Inferior parietal cortex (tissue), 1 donor: Measurements from ENCODE around the gene SPOCK1.

Experiments used
- DNase-seq: peaks from one replicate; pipeline ENCODE4 v3.0.0-alpha.2; 2016; ENCODE audit errors: extremely low spot score

SPOCK1 gene

GRCh38 chr5:137228816-137229215 is 270.3 kb downstream of the SPOCK1 start:
- no peak for DNase-seq

DNA sequence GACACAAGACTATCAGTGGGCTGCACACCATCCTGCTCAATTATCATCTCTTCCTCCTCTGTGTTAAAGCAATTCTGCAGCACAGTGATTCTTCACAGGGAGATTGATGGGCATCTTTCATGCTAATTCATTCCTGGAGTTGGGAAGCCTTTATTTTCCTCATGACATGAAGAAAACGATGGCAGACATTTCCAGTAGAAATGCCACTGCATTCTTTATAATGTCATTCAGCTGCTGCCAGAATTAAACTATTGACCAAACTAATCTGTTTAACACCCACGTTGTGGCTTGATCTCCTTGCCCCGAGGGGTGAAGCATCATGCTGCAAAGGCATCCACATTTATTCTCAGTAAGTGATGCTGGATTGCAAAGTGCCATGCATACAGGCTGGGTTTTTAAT is 273.0 kb downstream of the SPOCK1 start:
- DNase-seq, result no peak

DNA sequence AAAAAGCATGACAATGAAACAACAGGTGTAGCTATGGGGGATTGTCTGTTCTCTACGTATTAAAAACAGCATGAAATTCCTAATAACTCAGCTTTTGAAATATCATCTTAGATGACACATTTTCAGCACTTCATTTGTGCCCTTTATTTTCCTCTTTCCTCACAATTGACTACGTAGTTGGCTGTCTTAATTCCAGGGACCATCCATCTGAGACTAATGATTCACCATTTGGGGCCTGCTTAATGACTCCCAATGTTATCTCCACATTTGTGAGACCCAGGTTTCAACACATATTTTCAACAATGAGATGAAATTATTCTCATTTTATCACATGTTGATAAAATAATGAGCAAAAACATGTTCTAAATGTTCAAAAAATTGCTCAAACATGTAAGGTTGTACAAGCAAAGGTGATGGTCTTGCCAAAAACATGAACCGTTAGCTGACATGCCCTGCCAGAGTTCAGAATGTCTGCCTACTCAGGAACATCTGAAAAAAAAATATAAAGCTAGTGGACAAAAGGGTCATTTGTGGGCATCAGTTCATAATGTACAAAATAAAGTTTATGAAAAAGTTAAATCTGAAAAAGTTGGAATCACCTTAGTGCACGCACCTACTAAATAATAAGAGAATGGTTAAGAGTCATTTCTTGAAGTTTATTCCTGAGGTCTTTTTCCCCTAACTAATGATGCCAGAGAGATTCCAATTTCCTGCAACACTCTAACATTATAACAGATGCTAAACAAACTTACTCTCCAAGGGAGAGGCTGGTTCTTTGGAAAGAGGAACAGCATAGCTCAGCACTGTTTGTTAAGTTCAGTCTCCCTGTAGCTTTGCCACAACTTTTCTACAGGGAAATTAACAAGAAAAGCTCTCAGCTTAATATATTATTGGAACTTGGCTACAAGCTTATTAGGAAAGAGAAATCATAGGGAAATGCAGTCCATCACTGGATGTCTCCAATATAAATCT is 275.5 kb downstream of the SPOCK1 start:
- no peak for DNase-seq

DNA sequence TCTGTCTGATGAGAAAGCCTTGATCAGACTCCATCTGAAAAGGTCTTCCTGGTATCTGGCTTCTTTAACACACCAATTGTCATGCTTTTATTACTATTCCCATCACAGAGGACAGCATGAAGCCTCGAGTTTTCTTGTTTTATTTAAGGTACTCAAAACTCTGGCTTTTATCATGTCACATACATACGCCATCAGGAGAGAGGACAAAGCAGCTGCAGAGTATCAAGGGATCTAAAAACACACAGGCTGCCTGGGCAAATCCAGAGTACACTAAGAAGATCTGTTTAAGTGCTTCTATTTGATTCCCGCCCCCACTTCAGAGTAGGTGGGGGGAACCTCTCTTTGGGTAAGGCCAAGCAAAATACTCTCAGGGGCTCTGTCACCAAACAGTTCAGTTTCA is 277.2 kb downstream of the SPOCK1 start:
- DNase-seq, result no peak

GRCh38 chr5:137220523-137220927 is 278.6 kb downstream of the SPOCK1 start:
- no peak for DNase-seq

DNA sequence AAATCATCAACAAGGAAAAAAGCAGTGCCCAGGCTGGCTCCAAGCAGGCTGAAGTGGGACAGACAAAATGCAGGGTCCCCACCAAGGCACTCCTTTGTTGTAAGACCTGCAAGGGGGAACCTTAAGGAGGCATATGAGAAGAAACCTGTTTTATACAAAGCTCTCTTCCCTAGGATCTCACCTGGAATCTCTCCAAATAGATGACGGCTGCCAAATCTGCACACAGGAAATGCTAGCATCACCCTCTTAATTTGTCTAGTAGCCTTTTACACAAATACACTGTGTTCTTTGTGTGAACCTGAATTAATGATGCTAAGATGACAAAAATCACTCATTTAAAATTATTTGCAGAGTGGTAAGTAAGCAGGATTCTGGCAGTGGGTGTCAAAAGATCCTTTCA is 280.2 kb downstream of the SPOCK1 start:
- no peak for DNase-seq

DNA sequence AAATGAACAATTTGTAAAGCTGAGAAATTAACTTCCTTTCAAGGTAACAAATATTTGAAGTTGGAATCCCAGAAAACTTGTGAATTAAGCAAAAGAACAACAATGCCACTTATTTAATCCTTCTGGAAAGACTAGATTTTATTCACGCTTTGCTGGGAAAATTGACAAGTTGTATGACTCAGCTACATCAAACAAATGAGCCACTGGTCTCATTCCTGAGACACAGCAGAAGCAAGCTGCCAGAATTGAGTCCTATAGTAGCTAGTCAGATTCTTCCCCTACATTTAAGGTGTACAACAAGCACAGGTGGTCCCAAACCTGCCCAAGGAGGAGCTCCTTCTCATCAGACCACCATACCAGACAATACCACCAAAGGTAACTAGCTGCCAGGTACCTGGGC is 280.7 kb downstream of the SPOCK1 start:
- DNase-seq, result peak; percentile 75

DNA sequence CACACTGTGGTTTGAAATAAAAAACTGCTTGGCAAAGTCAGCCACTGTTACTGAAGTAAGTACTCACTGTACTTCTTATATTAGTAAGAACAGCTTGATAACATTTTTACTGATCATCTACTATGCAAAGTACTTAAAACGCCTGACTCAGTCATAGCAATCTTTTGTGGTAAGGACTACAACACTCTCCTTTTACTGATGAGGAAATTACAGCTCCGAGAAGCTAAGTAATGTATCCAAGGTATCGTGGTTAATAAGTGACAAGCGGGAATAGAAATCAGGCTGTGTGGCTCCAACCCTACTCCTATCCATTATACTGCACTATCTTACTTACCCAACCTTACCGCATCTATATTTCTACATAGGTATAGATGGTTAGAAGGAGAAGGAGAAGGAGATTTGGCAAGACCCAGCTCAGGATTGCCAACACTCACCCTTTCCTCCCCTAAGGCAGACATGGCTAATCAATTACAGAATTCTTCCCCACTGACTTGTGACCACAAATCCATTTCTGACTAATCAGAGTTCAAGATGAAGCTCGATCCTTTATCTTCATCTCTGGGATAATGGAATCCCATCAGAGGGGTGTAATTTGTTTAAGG is 281.4 kb downstream of the SPOCK1 start:
- DNase-seq, result no peak

DNA sequence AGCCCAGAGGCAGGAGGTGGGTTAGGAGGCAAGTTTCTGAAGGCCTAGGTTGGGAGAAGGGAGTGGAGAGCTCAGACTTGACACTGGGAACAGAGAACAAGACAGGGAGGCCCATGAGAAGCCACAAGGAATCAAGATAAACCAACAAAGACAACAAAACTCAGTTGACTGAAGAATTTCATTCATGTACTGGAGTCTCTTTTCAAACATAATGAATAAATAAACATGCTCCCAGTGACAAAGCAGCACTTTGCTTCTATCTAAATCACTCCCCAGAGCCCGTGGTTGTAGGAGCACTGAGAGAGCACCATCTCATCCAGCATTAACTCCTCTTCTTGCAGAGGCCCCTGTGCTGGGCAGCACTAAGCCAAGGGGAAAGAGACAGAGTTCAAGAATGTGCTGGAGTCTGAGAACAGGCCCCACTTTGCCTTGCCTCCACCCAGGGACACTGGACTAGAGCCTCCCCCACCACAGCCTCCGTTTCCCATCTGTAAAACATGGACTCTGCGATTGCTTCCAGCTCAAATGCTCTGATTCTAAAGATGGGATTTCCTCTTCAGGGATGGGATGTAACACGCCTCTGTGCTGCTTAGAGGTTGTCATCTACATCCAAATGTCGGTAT is 282.0 kb downstream of the SPOCK1 start:
- DNase-seq, result no peak

DNA sequence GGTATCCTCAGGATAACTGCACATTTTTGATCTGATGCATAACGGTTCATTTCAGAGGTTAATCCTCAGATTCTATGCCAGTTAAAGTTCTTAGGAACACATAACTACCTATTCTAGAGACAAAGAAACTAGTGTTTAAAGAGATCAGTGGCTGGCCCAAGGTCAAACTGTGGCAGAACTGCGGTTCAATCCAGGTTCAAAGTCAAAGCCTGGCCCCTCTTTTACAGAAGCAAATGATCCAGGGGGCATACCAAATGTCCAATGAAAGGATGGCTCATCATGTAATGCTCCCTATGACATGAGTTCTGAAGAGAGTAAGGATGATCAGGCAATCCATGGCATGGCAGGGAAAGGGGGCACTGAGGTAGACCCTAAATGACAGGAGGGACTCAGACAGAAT is 283.3 kb downstream of the SPOCK1 start:
- DNase-seq, result no peak

- no peak for DNase-seq
Observed at GRCh38 chr5:137215261-137215660, 283.9 kb downstream of the SPOCK1 start.

DNA sequence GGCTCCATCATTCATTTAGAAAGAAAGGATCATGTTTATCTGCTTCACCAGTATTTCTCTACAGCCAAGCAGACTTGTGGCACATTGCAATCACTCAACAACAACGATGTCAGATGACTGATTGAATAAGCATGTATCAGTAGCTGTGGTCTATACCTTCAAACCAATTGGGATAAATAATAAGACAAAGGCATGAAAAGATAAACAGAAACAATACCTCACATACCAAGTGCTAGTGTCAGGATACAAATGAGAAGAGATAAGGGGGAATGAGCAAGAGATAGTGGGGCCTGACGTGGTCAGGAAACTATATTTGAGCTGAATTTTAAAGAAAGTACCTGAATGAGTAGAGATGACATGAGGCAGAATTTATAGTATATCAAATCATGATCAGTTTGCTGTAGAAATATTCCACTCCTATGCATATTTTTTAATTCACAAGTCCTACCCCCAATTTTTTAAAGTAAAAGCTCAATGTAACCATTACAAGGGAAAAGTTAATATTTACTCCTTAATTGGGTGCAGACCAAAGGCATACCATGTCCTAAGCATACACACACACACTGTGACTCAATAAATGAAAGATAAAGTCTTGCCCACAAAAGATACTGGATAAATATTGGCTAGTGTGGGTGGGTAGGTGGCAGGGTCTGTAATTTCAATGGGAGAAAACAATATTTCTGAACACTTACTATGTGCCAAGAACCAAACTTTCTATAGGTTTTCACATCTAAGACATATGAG is 284.5 kb downstream of the SPOCK1 start:
- DNase-seq, result no peak

DNA sequence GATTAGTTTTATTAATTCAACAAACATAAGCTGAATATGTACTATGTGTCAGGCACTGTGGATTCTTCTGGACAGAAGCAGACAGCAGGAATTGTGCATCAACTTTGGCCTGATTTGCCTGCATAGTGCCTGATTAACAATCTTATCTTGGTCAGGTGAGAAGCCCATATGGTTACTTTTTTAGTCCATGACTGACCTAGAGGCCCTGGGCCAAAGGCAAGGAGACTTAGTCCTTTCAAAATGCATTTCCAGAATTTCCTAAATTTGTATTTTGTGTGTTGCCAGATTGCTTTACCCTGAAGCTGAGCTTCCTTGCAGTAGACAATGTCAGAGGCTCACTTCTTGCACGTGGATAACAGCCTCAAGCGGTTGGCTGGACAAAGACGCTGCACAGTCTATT is 286.7 kb downstream of the SPOCK1 start:
- no peak for DNase-seq

DNA sequence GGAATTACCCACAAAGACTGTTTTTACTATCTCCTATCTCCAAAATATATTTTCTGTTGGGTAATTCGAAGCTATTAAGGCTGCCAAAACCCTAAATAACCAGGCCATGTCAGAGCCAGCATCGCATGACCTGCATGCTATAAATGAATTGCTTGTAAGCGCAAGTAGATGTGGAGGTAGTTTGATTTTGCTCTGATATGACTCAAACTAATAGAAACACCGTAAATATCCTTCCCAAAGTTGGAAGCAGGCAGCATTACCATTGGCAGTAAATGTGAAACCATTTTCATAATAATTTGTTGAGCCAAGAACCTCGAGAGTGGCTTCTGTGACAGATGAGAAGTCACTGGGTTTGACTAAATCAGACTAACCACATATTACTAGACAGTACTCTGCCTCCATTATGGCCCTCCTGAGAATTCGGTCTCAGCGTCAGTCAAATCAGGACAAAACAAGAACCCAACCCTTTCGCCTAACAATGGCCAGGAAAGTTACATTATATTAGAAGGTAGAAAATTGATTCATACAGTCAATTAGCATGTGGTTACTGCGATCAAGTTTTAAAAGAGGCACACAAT is 289.8 kb downstream of the SPOCK1 start:
- no peak for DNase-seq

DNA sequence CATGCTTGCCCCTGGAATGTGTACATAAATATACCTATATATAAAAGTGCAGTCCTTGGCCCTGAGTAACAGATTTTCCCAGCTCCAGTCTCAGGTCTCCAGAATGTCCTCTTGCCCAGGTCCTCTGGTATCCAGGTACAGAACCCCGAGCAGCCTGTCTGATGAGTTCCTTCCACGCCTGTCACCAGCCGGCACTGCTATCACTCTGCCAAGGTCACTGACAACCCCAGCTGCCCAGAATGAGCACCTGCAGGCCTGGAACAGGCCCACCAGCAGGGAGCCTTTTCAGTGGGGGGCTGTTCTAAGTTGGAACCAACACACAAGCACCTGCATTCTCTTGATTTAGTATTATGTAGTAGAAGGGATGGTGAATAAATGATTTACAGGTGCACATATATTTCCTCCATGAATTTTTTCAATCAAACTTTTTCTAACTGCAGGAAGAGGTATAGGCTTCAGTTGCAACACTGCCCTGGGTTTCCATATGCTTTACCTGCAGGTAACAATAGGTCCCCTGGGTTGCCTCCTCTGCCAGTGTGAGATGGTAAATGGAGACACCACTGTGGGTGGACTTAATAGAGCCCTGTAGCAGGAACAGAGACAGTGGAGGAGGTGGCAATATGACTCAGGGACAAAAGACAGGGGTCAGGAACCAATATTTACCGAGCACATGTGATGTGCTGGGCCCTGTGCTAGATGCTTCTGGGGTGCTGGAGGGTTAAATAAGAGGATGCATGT is 291.9 kb downstream of the SPOCK1 start:
- no peak for DNase-seq

- DNase-seq, result no peak
Observed at GRCh38 chr5:137206030-137206715, 293.0 kb downstream of the SPOCK1 start.

DNA sequence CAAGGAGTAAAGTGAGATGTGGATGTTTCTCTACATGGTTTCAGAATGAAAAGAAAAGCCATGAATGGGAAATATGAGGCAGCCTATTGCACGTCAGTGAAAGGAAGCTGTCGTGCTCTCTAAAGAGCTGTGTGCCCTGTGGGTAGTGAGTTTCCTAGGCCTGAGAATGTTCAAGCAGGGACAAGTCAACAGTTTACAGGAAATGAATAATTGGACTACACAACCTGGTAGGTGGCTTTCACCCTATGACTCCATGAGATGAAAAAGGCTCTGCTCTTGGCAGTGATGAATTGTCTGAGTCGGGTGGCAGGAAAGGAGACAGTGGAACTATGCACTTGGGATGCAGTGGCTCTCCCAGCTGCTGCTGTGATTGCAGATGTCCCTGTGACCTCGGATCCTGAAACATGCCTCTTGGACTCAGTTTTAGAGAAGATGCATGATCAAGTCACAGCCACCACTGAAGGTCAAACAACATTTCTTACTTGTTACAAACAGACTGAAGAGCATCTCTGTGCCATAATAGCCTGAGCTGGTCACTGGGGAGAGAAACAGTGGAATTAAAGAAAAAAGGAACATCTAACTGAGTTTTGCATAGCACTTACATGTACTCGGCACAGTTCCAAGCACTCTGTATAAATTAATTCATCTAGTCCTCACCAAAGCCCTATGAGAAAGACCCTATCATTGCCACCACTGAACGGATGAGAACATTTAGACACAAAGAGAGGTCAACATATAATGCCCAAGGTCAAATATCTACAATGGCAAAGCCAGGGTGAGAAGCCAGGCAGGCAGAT is 293.7 kb downstream of the SPOCK1 start:
- no peak for DNase-seq

- DNase-seq, result no peak
Observed at GRCh38 chr5:137203011-137203632, 296.0 kb downstream of the SPOCK1 start.

DNA sequence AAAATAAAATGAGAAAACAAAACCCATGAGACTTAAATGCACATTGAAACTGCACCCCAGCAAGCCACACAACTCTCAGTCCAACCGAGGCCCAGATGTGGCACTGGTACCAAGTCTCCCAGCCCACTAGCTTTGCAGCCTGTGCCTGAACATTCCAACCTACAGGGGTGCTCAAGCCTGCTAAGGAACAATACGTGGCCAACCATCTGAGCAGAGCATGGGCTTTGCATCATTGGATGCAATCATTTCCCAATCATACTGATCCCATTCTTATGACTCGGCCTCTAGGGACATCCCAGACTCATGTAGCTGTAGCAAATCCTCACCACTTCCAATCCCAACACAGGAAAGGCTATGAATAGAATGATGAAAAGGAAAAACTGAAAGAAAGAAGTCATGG is 297.2 kb downstream of the SPOCK1 start:
- no peak for DNase-seq
